GM21526 (cell line): ENCODE measurements around the gene TMEM179B.
A peak's percentile ranks its signal among the peaks of the same experiment; 100 is the strongest.
"Not testable (repeated sequence)": the region's sequence is repeated elsewhere in the genome, so short reads cannot be mapped to it uniquely, and the experiment has no call there.

Experiments
- ATAC-seq: cut with Tn5 transposase; IDR thresholded peaks from one replicate; pipeline ENCODE4 v1.9.1; 2021; ENCODE audit warnings: moderate library complexity; ENCODE audit not compliant: unreplicated experiment, low FRiP score

TMEM179B gene

GRCh38 chr11:62788991-62789390 is 1.8 kb downstream of the TMEM179B start:
- ATAC-seq = no peak

- ATAC-seq = no peak
Observed at GRCh38 chr11:62789576-62789975, 2.4 kb downstream of the TMEM179B start.

- ATAC-seq = peak; percentile 50
Observed at GRCh38 chr11:62791501-62792201, 4.4 kb downstream of the TMEM179B start, which contains the start of gene TMEM223. TMEM223 (minus strand) TSS chr11:62792006; CDS start chr11:62791994, 12 bp downstream.

GRCh38 chr11:62792202-62792575 is 5.0 kb downstream of the TMEM179B start:
- ATAC-seq = no peak

- no peak for ATAC-seq
Observed at GRCh38 chr11:62794201-62794775, 7.1 kb downstream of the TMEM179B start.

GRCh38 chr11:62796281-62796680 is 9.1 kb downstream of the TMEM179B start:
- ATAC-seq = no peak

GRCh38 chr11:62799486-62799885 is 12.3 kb downstream of the TMEM179B start:
- ATAC-seq = no peak

- ATAC-seq = no peak
Observed at GRCh38 chr11:62801071-62801470, 13.9 kb downstream of the TMEM179B start.

- no peak for ATAC-seq
Observed at GRCh38 chr11:62804310-62805075, 17.3 kb downstream of the TMEM179B start.

- peak; percentile 74 for ATAC-seq
Observed at GRCh38 chr11:62805076-62805892, 18.1 kb downstream of the TMEM179B start, which contains the start of gene NXF1. NXF1 (minus strand) TSS chr11:62805440; CDS start chr11:62805356, 84 bp downstream.

- no peak for ATAC-seq
Observed at GRCh38 chr11:62805961-62806441, 18.8 kb downstream of the TMEM179B start.

GRCh38 chr11:62806611-62807121 is 19.5 kb downstream of the TMEM179B start:
- no peak for ATAC-seq

- ATAC-seq = no peak
Observed at GRCh38 chr11:62810748-62811147, 23.5 kb downstream of the TMEM179B start.

- no peak for ATAC-seq
Observed at GRCh38 chr11:62811659-62812058, 24.5 kb downstream of the TMEM179B start.

GRCh38 chr11:62816557-62816956 is 29.4 kb downstream of the TMEM179B start:
- no peak for ATAC-seq

GRCh38 chr11:62817129-62817528 is 29.9 kb downstream of the TMEM179B start:
- no peak for ATAC-seq

- ATAC-seq = no peak
Observed at GRCh38 chr11:62823677-62824076, 36.5 kb downstream of the TMEM179B start.

- not testable (repeated sequence) for ATAC-seq
Observed at GRCh38 chr11:62828130-62828529, 40.9 kb downstream of the TMEM179B start.

GRCh38 chr11:62830904-62831519 is 43.8 kb downstream of the TMEM179B start:
- no peak for ATAC-seq
